Hepatic stellate cell (primary cell): ENCODE measurements around the gene PI4KA.
"Not testable (repeated sequence)": the region's sequence is repeated elsewhere in the genome, so short reads cannot be mapped to it uniquely, and the experiment has no call there.

Experiments
- DNase-seq: peaks from one replicate; pipeline ENCODE4 v3.0.0; 2011; ENCODE audit warnings: low spot score

The PI4KA gene

GRCh38 chr22:20858615-20859416 is at the start of gene PI4KA, which contains the start of gene SNAP29:
PI4KA (minus strand) TSS chr22:20858811; CDS start chr22:20858725, 86 bp downstream.
SNAP29 (plus strand) TSS chr22:20859007; CDS start chr22:20859111, 104 bp downstream.
- peak; percentile 99 for DNase-seq

- no peak for DNase-seq
Observed at GRCh38 chr22:20906387-20906767, 47.8 kb upstream of the PI4KA start.

GRCh38 chr22:20905415-20906386 is 47.1 kb upstream of the PI4KA start:
- no peak for DNase-seq

- no peak for DNase-seq
Observed at GRCh38 chr22:20904980-20905355, 46.4 kb upstream of the PI4KA start.

GRCh38 chr22:20904008-20904979 is 45.7 kb upstream of the PI4KA start:
- DNase-seq, result peak; percentile 78

GRCh38 chr22:20903093-20903492 is 44.5 kb upstream of the PI4KA start:
- DNase-seq, result no peak

- not testable (repeated sequence) for DNase-seq
Observed at GRCh38 chr22:20901093-20902033, 42.8 kb upstream of the PI4KA start.

GRCh38 chr22:20899827-20900423 is 41.3 kb upstream of the PI4KA start:
- DNase-seq, result no peak

- not testable (repeated sequence) for DNase-seq
Observed at GRCh38 chr22:20897737-20898136, 39.1 kb upstream of the PI4KA start.

GRCh38 chr22:20890975-20891374 is 32.4 kb upstream of the PI4KA start:
- DNase-seq, result no peak

- DNase-seq, result no peak
Observed at GRCh38 chr22:20889904-20890540, 31.4 kb upstream of the PI4KA start.

- no peak for DNase-seq
Observed at GRCh38 chr22:20889025-20889704, 30.6 kb upstream of the PI4KA start.

GRCh38 chr22:20887375-20887774 is 28.8 kb upstream of the PI4KA start:
- no peak for DNase-seq

GRCh38 chr22:20885557-20886323 is 27.1 kb upstream of the PI4KA start:
- peak; percentile 85 for DNase-seq

GRCh38 chr22:20885017-20885556 is 26.5 kb upstream of the PI4KA start:
- no peak for DNase-seq

- no peak for DNase-seq
Observed at GRCh38 chr22:20884454-20884853, 25.8 kb upstream of the PI4KA start.

- no peak for DNase-seq
Observed at GRCh38 chr22:20882855-20883254, 24.2 kb upstream of the PI4KA start.
